Neural crest cell (in vitro differentiated cells): ENCODE measurements around the gene CWC15. TPM values are rescaled to one million over a fixed set of nuclear protein-coding genes. Genes with fewer than 3 reads are reported as not detected.

Experiments
- DNase-seq: peaks from one replicate; pipeline ENCODE4 v3.0.0; 2021; ENCODE audit warnings: low read depth, mixed read lengths, low spot score
- H3K27ac Mint-ChIP-seq: one replicate; pipeline ENCODE4 v1.8.0; 2021; ENCODE audit warnings: mild to moderate bottlenecking, mixed read lengths; ENCODE audit not compliant: unreplicated experiment
- H3K27me3 Mint-ChIP-seq: 2 replicates; pipeline ENCODE4 v1.8.0; 2021; ENCODE audit warnings: low read depth, mild to moderate bottlenecking, mixed read lengths
- H3K36me3 Mint-ChIP-seq: 2 replicates; pipeline ENCODE4 v1.8.0; 2021; ENCODE audit warnings: low read depth, mild to moderate bottlenecking, mixed read lengths
- H3K4me1 Mint-ChIP-seq: 2 replicates; pipeline ENCODE4 v1.8.0; 2021; ENCODE audit warnings: mixed read lengths
- H3K4me3 Mint-ChIP-seq: one replicate; pipeline ENCODE4 v1.8.0; 2021; ENCODE audit warnings: mild to moderate bottlenecking, mixed read lengths
- H3K9me3 Mint-ChIP-seq: 2 replicates; pipeline ENCODE4 v1.8.0; 2021; ENCODE audit warnings: mixed read lengths
- CTCF ChIP-seq: fragments of 200-600 bp; sonication (generic); conservative IDR thresholded peaks from 2 replicates; pipeline ENCODE4 v1.5.0; 2021; ENCODE audit warnings: antibody characterized with exemption, mild to moderate bottlenecking
- total RNA-seq: library from RNA; stranded (reverse); gene quantifications from 2 replicates; pipeline ENCODE4 v1.2.1, GENCODE V29; 2021

CWC15 gene
- total RNA-seq, 1 donor from 2014 or later, result 80.2 TPM

GRCh38 chr11:94925422-94926270 lies 47.7 kb downstream of the CWC15 start:
- H3K9me3 Mint-ChIP-seq, result no peaks in the 10 kb centered on the region
- no peak for DNase-seq
- peak overlapping the region; percentile 94 for H3K27ac Mint-ChIP-seq
- peak overlapping the region; percentile 18 for H3K4me3 Mint-ChIP-seq
- H3K27me3 Mint-ChIP-seq, result no peaks in the 10 kb centered on the region
- TF ChIP-seq CTCF, result no peak
- no peaks in the 10 kb centered on the region for H3K36me3 Mint-ChIP-seq
- H3K4me1 Mint-ChIP-seq, result peaks cover 80% of the 10 kb centered on the region

- Mint-ChIP-seq H3K27me3 (no peaks in the 10 kb centered on the region), H3K36me3 (no peaks in the 10 kb centered on the region), H3K27ac (peak overlapping the region; percentile 92), H3K9me3 (no peaks in the 10 kb centered on the region), H3K4me1 (peaks cover 74% of the 10 kb centered on the region), H3K4me3 (peak overlapping the region; percentile 14)
- DNase-seq, result no peak
- TF ChIP-seq CTCF, result no peak
These were observed 48.7 kb downstream of the CWC15 start for GRCh38 chr11:94924612-94925011.

- peaks cover 69% of the 10 kb centered on the region for H3K4me1 Mint-ChIP-seq
These were observed 49.2 kb downstream of the CWC15 start for GRCh38 chr11:94924171-94924572.

GRCh38 chr11:94923004-94923334 lies 50.4 kb downstream of the CWC15 start:
- H3K4me1 Mint-ChIP-seq, result peaks cover 57% of the 10 kb centered on the region
- TF ChIP-seq CTCF, result no peak
- H3K4me3 Mint-ChIP-seq, result no peak overlapping the region
- no peaks in the 10 kb centered on the region for H3K27me3 Mint-ChIP-seq
- no peaks in the 10 kb centered on the region for H3K9me3 Mint-ChIP-seq
- peak overlapping the region; percentile 31 for H3K27ac Mint-ChIP-seq
- DNase-seq, result no peak
- no peaks in the 10 kb centered on the region for H3K36me3 Mint-ChIP-seq

More at GRCh38 chr11:94924171-94924572, 49.2 kb downstream of the CWC15 start:
- Mint-ChIP-seq H3K27me3 (no peaks in the 10 kb centered on the region), H3K4me3 (peak overlapping the region; percentile 3), H3K36me3 (no peaks in the 10 kb centered on the region), H3K27ac (peak overlapping the region; percentile 54), H3K9me3 (no peaks in the 10 kb centered on the region)
- DNase-seq, result no peak
- TF ChIP-seq CTCF, result no peak

GRCh38 chr11:94922321-94923003 lies 50.9 kb downstream of the CWC15 start:
- Mint-ChIP-seq H3K4me1 (peaks cover 58% of the 10 kb centered on the region), H3K9me3 (no peaks in the 10 kb centered on the region), H3K27ac (peak overlapping the region; percentile 31), H3K36me3 (peaks cover 2% of the 10 kb centered on the region), H3K27me3 (no peaks in the 10 kb centered on the region), H3K4me3 (no peak overlapping the region)
- no peak for DNase-seq
- no peak for TF ChIP-seq CTCF
